Measurements from ENCODE around the gene EMP2.

The EMP2 gene

GRCh38 chr16:10609402-10609774 lies 29.0 kb upstream of the EMP2 start:
- no peak for FAIRE-seq

GRCh38 chr16:10608687-10609401 lies 28.4 kb upstream of the EMP2 start:
- FAIRE-seq: no peak

GRCh38 chr16:10607157-10607556 lies 26.8 kb upstream of the EMP2 start:
- FAIRE-seq: no peak

- FAIRE-seq: no peak
These were observed 26.2 kb upstream of the EMP2 start for GRCh38 chr16:10606607-10607006.

- FAIRE-seq: no peak
These were observed 25.2 kb upstream of the EMP2 start for GRCh38 chr16:10605636-10606035.

GRCh38 chr16:10601444-10602408 lies 21.3 kb upstream of the EMP2 start:
- no peak for FAIRE-seq

GRCh38 chr16:10600782-10601443 lies 20.5 kb upstream of the EMP2 start:
- FAIRE-seq: no peak

GRCh38 chr16:10599626-10600025 lies 19.2 kb upstream of the EMP2 start:
- FAIRE-seq: no peak

GRCh38 chr16:10598157-10598556 lies 17.8 kb upstream of the EMP2 start:
- FAIRE-seq: no peak

GRCh38 chr16:10597187-10597601 lies 16.8 kb upstream of the EMP2 start:
- FAIRE-seq: no peak

- no peak for FAIRE-seq
These were observed 14.0 kb upstream of the EMP2 start for GRCh38 chr16:10594312-10594950.

- FAIRE-seq: no peak
These were observed 12.2 kb upstream of the EMP2 start for GRCh38 chr16:10592611-10593010.

- no peak for FAIRE-seq
These were observed 9.9 kb upstream of the EMP2 start for GRCh38 chr16:10590342-10590741.

- no peak for FAIRE-seq
These were observed 8.7 kb upstream of the EMP2 start for GRCh38 chr16:10589109-10589508.

- FAIRE-seq: no peak
These were observed 7.2 kb upstream of the EMP2 start for GRCh38 chr16:10587622-10588021.

GRCh38 chr16:10584981-10585438 lies 4.6 kb upstream of the EMP2 start:
- FAIRE-seq: no peak

- no peak for FAIRE-seq
These were observed 2.9 kb upstream of the EMP2 start for GRCh38 chr16:10583269-10583668.

GRCh38 chr16:10581507-10581906 lies 1.1 kb upstream of the EMP2 start:
- FAIRE-seq: no peak

GRCh38 chr16:10580883-10581247 lies 467 bp upstream of the EMP2 start:
- FAIRE-seq: no peak

- FAIRE-seq: no peak
These were observed 828 bp downstream of the EMP2 start for GRCh38 chr16:10579575-10579964.

GRCh38 chr16:10578474-10579316 lies 1.7 kb downstream of the EMP2 start:
- no peak for FAIRE-seq
